Measurements from ENCODE around the gene BICDL2. TPM values are rescaled to one million over a fixed set of nuclear protein-coding genes. Genes with fewer than 3 reads are reported as not detected.

BICDL2 gene
- total and polyA plus RNA-seq, 9 of the 15 experiments (the other 6 are each of a cell fraction or from before 2014, with no cell fraction given), result 0.09 to 0.28 (median 0.09) TPM; not detected in 6

- TF ChIP-seq, protein P1, sequence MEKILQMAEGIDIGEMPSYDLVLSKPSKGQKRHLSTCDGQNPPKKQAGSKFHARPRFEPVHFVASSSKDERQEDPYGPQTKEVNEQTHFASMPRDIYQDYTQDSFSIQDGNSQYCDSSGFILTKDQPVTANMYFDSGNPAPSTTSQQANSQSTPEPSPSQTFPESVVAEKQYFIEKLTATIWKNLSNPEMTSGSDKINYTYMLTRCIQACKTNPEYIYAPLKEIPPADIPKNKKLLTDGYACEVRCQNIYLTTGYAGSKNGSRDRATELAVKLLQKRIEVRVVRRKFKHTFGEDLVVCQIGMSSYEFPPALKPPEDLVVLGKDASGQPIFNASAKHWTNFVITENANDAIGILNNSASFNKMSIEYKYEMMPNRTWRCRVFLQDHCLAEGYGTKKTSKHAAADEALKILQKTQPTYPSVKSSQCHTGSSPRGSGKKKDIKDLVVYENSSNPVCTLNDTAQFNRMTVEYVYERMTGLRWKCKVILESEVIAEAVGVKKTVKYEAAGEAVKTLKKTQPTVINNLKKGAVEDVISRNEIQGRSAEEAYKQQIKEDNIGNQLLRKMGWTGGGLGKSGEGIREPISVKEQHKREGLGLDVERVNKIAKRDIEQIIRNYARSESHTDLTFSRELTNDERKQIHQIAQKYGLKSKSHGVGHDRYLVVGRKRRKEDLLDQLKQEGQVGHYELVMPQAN (IDR thresholded peaks at IDR 0.05; ENCODE audit: borderline replicate concordance), result peak; percentile 68; the same call in 1 of the 2 replicates
- TF ChIP-seq, protein P2, sequence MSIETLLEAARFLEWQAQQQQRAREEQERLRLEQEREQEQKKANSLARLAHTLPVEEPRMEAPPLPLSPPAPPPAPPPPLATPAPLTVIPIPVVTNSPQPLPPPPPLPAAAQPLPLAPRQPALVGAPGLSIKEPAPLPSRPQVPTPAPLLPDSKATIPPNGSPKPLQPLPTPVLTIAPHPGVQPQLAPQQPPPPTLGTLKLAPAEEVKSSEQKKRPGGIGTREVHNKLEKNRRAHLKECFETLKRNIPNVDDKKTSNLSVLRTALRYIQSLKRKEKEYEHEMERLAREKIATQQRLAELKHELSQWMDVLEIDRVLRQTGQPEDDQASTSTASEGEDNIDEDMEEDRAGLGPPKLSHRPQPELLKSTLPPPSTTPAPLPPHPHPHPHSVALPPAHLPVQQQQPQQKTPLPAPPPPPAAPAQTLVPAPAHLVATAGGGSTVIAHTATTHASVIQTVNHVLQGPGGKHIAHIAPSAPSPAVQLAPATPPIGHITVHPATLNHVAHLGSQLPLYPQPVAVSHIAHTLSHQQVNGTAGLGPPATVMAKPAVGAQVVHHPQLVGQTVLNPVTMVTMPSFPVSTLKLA (conservative IDR thresholded peaks at IDR 0.05), result peak; percentile 48 to 61; a peak in 3 of 4 replicates
- TF ChIP-seq ZNF41 (CRISPR knock-in tag; conservative IDR thresholded peaks at IDR 0.05) (no peak), TAF15 (IDR thresholded peaks at IDR 0.05; ENCODE audit: low read depth, low read length) (no peak), ZNF24 (IDR thresholded peaks at IDR 0.05) (no peak), L3MBTL2 (IDR thresholded peaks at IDR 0.05) (0 out of 2 replicates have a peak, but pooled peaks have one; percentile 18), ZFP36 (IDR thresholded peaks at IDR 0.05; ENCODE audit: low read depth, low read length, partially characterized antibody) (no peak), CBFA2T3 (IDR thresholded peaks at IDR 0.05) (no peak), ELK3 (CRISPR knock-in tag; IDR thresholded peaks at IDR 0.05) (no peak), ILF3 (IDR thresholded peaks at IDR 0.05; ENCODE audit: borderline replicate concordance) (no peak), LCOR (CRISPR knock-in tag; IDR thresholded peaks at IDR 0.05) (no peak), ZNF436 (CRISPR knock-in tag; IDR thresholded peaks at IDR 0.05) (no peak), ZNF212 (CRISPR knock-in tag; IDR thresholded peaks at IDR 0.05) (no peak), NR2C2 (CRISPR knock-in tag; IDR thresholded peaks at IDR 0.05) (no peak), NR2C2 (tag; IDR thresholded peaks at IDR 0.05) (0 out of 2 replicates have a peak, but pooled peaks have one; percentile 28)
- TF ChIP-seq, protein P3, sequence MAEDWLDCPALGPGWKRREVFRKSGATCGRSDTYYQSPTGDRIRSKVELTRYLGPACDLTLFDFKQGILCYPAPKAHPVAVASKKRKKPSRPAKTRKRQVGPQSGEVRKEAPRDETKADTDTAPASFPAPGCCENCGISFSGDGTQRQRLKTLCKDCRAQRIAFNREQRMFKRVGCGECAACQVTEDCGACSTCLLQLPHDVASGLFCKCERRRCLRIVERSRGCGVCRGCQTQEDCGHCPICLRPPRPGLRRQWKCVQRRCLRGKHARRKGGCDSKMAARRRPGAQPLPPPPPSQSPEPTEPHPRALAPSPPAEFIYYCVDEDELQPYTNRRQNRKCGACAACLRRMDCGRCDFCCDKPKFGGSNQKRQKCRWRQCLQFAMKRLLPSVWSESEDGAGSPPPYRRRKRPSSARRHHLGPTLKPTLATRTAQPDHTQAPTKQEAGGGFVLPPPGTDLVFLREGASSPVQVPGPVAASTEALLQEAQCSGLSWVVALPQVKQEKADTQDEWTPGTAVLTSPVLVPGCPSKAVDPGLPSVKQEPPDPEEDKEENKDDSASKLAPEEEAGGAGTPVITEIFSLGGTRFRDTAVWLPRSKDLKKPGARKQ (CRISPR knock-in tag; IDR thresholded peaks at IDR 0.05), result no peak
- TF ChIP-seq, protein P4, sequence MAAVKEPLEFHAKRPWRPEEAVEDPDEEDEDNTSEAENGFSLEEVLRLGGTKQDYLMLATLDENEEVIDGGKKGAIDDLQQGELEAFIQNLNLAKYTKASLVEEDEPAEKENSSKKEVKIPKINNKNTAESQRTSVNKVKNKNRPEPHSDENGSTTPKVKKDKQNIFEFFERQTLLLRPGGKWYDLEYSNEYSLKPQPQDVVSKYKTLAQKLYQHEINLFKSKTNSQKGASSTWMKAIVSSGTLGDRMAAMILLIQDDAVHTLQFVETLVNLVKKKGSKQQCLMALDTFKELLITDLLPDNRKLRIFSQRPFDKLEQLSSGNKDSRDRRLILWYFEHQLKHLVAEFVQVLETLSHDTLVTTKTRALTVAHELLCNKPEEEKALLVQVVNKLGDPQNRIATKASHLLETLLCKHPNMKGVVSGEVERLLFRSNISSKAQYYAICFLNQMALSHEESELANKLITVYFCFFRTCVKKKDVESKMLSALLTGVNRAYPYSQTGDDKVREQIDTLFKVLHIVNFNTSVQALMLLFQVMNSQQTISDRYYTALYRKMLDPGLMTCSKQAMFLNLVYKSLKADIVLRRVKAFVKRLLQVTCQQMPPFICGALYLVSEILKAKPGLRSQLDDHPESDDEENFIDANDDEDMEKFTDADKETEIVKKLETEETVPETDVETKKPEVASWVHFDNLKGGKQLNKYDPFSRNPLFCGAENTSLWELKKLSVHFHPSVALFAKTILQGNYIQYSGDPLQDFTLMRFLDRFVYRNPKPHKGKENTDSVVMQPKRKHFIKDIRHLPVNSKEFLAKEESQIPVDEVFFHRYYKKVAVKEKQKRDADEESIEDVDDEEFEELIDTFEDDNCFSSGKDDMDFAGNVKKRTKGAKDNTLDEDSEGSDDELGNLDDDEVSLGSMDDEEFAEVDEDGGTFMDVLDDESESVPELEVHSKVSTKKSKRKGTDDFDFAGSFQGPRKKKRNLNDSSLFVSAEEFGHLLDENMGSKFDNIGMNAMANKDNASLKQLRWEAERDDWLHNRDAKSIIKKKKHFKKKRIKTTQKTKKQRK (IDR thresholded peaks at IDR 0.05; ENCODE audit: borderline replicate concordance, low read depth, low read length), result no peak
These were observed 15.9 kb downstream of the BICDL2 start (continued) for GRCh38 chr16:3020604-3021448.

Measured in K562 (cell line).